ENCODE results near the gene PROB1. TPM values are rescaled to one million over a fixed set of nuclear protein-coding genes. Genes with fewer than 3 reads are reported as not detected.

The PROB1 gene
- total and polyA plus RNA-seq, 9 of the 15 experiments (the other 6 are each of a cell fraction or from before 2014, with no cell fraction given), result 0.01 to 1.8 (median 0.47) TPM

- TF ChIP-seq SOX6 (IDR thresholded peaks at IDR 0.05), result peak; percentile 96
- TF ChIP-seq ZHX1 (conservative IDR thresholded peaks at IDR 0.05; ENCODE audit: low read length), result no peak
- 0 out of 2 replicates have a peak, but pooled peaks have one; percentile 14 for TF ChIP-seq CBX5 (IDR thresholded peaks at IDR 0.05; ENCODE audit: borderline replicate concordance, low read depth)
- TF ChIP-seq SNAPC5 (CRISPR knock-in tag; IDR thresholded peaks at IDR 0.05), result no peak
- TF ChIP-seq SMAD2 (IDR thresholded peaks at IDR 0.05; ENCODE audit: low read depth, low read length), result no peak
- TF ChIP-seq POLR2H (tag; IDR thresholded peaks at IDR 0.05; ENCODE audit: low read depth), result peak; percentile 86
- TF ChIP-seq RCOR1 (IDR thresholded peaks at IDR 0.05; ENCODE audit: borderline replicate concordance in 1 of 2, low read depth in 2 of 2, low read length in 2 of 2), result peak in 1 of 2 experiments; percentile 80; a peak in 2 of 4 replicates
- no peak for TF ChIP-seq ZNF134 (CRISPR knock-in tag; conservative IDR thresholded peaks at IDR 0.05)
- TF ChIP-seq MAFF (IDR thresholded peaks at IDR 0.05; ENCODE audit: low read length), result no peak
- TF ChIP-seq ELF4 (CRISPR knock-in tag; IDR thresholded peaks at IDR 0.05), result peak; percentile 82
- no peak for TF ChIP-seq E2F5 (CRISPR knock-in tag; IDR thresholded peaks at IDR 0.05)
- no peak for TF ChIP-seq BMI1 (IDR thresholded peaks at IDR 0.05; ENCODE audit: low read length)
- peak; percentile 47; the same call in 1 of the 2 replicates for TF ChIP-seq SIN3B (IDR thresholded peaks at IDR 0.05; ENCODE audit: low read depth)
- TF ChIP-seq KAT7 (CRISPR knock-in tag; IDR thresholded peaks at IDR 0.05; ENCODE audit: borderline replicate concordance), result no peak; the same call in 1 of the 2 replicates
- TF ChIP-seq TGIF2 (CRISPR knock-in tag; IDR thresholded peaks at IDR 0.05), result no peak
- no peak for TF ChIP-seq ZNF778 (CRISPR knock-in tag; IDR thresholded peaks at IDR 0.05)
- no peak for TF ChIP-seq ZFP30 (CRISPR knock-in tag; IDR thresholded peaks at IDR 0.05; ENCODE audit: borderline replicate concordance)
- TF ChIP-seq TCFL5 (CRISPR knock-in tag; conservative IDR thresholded peaks at IDR 0.05), result no peak
- TF ChIP-seq MCM7 (IDR thresholded peaks at IDR 0.05), result no peak
- no peak for TF ChIP-seq ESRRB (CRISPR knock-in tag; IDR thresholded peaks at IDR 0.05; ENCODE audit: borderline replicate concordance)
- no peak for TF ChIP-seq SIX5 (IDR thresholded peaks at IDR 0.05; ENCODE audit: borderline replicate concordance in 1 of 2, insufficient read depth in 1 of 2, low read depth in 1 of 2, low read length in 2 of 2)
- 0 out of 2 replicates have a peak, but pooled peaks have one; percentile 15 for TF ChIP-seq ZBTB26 (CRISPR knock-in tag; IDR thresholded peaks at IDR 0.05)
- no peak for TF ChIP-seq ZBTB1 (CRISPR knock-in tag; IDR thresholded peaks at IDR 0.05; ENCODE audit: borderline replicate concordance, low read depth)
- TF ChIP-seq KHSRP (IDR thresholded peaks at IDR 0.05), result no peak
- peak; percentile 93 for TF ChIP-seq CHD1 (IDR thresholded peaks at IDR 0.05; ENCODE audit: low read length)
These were observed 53.0 kb downstream of the PROB1 start, which contains the start of gene PAIP2 (continued) for GRCh38 chr5:139341689-139342422.
